Right kidney (tissue), 1 donor: Measurements from ENCODE around the gene GATAD2B.
A peak's percentile ranks its signal among the peaks of the same experiment; 100 is the strongest.
"Not testable (repeated sequence)": the region's sequence is repeated elsewhere in the genome, so short reads cannot be mapped to it uniquely, and the experiment has no call there.

Source experiments
- DNase-seq: peaks from one replicate; pipeline ENCODE4 v3.0.0-alpha.2; 2016

The GATAD2B gene

DNA sequence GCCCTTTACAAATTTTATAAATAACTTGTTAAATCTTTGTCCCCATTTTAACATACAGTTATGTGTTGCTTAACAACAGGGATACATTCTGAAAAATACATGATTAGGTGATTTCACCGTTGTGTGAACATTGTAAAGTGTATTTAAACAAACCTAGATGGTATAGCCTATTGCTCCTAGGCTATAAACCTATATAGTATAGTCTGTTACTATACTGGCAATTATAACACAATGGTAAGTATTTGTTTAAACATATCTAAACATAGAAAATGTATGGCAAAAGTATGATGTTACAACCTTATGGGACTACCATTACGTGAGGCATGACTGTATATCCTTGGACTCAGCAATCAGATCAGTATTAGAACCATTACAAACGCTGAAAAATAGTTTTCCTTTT is 36.6 kb downstream of the GATAD2B start:
- DNase-seq, result no peak

DNA sequence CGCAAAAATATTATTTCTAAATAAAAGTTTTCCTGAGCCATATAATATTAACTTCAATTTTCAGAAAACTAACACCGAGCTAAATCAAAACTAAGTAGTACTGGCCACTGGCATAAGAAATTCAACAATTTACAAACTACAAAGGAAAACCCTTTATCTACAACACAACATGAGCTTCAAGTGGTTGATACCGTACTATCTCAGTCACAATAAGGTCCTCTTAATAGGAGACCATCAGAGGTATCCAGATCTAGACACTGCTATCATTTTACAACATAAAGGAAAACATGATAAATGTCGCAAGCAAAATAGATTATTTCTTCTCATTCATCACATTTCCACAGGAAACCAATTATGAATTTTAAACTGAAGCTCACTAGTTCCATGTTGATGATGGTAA is 39.5 kb downstream of the GATAD2B start:
- DNase-seq, result no peak

DNA sequence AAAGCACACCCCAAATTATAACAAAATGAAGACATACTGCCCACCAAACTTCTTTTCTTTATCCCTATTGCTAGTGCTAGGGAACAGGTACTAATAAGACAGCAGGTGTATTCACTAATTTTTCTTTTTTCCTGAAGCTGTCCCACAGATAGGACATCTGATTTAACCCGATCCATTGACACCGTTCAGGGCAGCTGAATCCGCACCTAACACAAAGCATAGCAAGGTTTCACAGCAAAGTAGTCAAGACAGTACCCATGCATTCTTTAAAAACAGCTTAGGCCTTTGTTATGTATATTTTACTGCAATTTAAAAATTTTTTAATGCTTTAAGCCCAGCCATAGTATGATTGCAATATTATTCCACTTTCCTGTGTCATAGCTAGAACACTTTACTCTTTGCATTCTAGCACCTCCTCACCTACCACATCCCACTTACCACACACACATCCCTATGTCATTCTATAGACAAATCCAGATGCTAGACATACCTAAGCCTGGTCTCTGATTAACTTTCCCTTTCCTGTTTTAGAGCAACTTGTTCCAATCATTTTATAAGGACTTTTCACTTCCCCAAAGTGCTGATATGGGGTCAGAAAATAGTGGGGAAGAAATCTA is 40.4 kb downstream of the GATAD2B start:
- peak; percentile 9 for DNase-seq

DNA sequence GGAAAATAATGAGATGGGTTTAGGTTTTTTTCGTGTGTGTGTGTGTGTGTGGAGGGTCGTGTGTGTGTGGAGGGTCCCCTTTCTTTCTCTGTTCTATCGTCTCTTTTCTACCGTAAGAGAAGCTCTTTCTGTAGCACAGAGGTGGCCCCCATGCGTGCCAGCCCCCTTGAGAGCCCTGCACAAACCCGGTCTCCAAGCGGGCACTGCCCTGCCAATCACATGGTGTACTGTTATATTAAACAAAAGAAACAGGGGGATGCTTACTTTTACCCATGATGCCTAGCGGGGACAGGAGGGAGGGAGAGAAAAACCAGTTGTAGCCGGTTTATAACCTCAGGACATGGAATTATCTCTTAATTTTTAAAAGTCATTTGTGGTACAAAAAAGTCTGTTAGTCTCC is 41.0 kb downstream of the GATAD2B start:
- peak; percentile 73 for DNase-seq

DNA sequence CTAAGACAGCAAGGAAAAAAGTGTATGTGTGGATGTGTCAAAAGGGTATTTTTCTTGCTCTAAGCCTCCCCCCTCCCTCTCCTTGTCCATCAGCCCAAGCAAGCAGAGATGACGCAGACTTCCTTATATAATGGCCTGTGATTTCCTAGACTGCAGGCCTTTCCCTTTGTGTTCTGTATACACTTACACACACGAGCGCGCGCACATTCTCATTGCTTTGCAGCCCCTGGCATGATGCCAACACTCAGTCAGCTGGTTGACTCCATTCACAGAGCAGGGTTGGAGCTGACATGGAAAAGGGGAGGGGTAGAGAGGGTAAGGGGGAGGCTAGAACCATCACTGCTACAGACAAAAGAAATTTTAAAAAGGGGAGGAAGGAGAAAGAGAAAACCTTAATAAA is 41.8 kb downstream of the GATAD2B start:
- DNase-seq, result peak; percentile 73

DNA sequence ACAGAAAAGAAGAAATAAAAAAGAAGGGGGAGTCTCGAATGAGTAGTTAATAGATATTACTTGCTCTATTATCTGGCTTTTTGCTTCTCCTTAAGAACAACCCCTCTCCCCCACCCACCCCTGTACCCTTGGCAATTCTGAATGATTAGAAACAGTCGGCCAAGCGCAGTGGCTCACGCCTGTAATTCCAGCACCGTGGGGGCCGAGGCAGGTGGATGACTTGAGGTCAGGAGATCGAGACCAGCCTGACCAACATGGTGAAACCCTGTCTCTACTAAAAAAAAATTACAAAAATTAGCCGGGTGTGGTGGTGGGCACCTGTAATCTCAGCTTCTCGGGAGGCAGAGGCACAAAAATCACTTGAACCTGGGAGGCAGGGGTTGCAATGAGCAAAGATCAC is 42.7 kb downstream of the GATAD2B start:
- DNase-seq, result no peak

DNA sequence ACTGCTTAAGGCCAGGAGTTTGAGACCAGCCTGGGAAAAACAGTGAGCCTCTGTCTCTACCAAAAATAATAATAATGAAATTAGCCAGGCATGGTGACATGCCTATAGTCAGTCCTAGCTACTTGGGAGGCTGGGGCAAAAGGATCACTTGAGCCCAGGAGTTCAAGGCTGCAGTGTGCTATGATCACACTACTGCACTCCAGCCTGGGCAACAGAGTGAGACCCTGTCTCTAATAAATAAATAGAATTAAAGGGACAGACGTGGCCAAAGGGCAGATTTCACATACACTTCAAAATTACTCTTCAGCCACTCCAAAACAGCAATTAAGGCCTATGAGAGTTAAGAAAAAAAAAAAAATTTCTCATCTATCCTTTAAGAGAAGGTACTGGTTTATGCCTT is 45.7 kb downstream of the GATAD2B start:
- no peak for DNase-seq

DNA sequence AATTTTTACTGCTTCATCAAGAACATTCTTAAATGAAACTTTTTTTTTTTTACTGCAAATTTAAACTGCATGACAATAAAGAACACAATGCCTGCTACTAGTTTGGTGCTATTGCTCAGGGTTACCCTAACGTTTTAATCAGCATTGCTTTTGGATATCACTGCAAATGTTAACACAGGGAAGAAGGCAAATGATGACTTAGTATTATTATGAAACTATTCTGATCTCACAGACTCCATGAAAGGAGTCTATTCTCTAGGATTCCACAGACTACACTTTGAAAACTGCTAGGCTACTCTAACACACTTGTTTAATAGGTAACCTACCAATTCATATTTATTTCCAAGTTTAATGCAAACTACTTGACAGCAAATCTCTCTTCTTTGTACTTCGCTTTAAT is 49.8 kb downstream of the GATAD2B start:
- DNase-seq, result no peak

DNA sequence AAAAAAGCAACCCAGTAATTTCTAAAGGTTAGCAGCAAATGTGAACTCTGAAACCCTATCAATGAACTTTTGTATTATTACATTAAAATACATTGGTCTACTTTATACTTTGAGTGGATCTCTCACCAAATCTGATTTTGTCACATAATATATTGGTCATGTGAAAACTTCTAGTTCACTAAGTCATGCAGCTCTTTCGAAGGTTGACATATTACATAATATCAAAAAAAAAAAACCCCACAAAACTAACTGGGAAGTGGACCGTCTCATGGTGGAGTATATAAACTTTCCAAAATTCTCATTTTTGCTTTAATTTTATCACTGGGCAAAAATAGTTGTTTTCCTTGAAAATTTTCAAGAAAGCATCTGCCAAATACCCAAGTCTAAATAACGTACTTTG is 50.4 kb downstream of the GATAD2B start:
- no peak for DNase-seq

DNA sequence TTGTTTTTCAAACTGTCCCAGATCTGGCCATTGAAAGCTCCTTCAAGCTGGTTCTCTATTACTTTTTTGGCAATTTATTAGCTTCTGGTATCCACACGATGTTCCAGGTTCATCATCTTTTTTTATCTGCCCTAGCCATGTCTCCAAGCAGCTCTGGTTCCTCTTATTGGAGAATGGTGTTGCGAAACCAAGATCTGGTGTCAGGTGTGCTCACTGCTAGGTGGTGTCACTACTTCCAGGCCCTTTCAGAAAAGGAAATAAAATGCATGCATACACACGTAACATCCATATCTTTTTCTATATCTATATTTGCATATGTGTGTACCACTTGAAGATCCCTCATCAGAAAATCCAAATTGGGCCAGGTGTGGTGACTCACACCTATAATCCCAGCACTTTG is 53.3 kb downstream of the GATAD2B start:
- DNase-seq, result no peak

DNA sequence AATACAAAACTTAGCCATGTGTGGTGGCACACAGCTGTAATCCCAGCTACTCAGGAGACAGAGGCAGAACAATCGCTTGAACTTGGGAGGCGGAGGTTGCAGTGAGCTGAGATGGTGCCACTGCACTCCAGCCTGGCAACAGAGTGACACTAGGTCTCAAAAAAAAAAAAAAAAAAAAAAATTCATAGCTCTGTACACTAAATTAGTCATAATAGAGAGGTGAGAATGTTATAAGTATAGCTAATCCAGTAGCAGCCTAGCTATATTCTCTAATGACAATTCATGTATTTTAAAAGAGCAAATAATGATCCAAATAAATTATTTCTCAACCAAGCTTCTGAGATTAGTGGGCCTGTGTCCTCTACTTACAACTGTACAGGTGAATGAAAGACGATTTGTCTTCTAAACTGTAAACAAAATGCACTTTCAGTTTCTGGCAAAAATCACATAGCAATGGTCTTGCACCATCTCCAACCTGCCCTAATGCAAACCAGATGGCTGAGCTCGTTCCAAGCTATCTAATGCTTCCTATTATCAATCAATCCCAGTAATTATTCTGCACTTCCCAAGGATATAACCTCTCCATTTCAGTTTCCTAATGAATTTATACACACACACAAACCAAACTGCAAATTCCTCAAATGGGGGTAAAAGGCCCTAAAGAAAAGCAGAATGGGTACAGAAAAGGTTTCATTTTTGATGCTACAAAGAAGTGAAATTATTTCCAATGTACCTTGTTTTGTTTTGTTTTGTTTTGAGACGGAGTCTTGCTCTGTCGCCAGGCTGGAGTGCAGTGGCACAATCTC is 56.5 kb downstream of the GATAD2B start:
- no peak for DNase-seq

DNA sequence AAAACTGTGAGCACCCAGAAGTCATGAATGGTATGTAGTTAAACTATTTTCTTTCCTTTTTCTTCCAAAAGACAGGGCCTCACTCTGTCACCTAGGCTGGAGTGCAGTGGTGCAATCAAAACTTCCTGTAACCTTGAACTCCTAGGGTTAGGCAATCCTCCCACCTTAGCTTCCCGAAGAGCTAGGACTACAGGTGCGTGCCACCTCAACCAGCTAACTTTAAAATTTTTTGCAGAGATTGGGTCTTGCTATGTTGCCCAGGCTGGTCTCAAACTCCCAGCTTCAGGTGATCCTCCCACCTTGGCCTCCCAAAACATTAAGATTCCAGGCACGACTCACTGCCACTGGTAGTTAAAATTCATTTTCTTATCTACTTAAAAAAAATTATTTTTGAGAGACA is 62.5 kb downstream of the GATAD2B start:
- DNase-seq, result no peak

DNA sequence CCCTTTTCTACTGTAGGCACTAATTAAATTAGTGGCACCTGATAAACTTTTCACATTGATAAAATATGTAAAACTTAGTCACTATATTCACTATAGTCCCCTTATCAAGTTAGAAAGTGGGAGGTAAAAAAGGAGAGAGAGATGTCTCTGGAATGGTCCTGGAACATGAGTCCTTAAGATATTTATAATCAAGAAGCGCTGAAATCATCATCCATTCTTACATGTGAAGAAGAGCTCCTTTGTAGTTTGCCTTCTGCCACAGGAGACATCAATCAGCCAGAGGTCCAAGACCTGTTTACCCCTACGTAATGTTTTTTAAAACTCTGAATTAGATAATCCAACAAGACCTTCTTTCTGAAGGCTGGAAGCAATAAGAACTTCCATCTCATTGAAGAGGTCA is 65.3 kb downstream of the GATAD2B start:
- no peak for DNase-seq

DNA sequence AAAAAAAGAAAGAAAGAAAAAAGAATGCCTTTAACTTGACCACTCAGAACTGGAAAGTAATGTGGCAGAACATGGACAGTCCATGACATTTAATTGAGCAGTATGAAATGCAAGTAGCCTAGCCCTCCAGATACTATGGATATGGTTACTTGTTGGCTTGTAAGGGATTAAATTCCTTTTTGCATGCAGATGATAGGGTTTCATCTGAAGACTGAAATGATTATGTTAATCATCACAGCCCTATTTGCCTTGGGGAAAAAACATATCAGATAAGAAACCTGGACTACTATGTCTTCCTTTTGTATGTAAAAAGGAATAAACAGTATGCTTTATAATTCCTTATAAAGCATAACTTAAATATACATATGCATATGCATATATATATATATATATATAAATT is 66.0 kb downstream of the GATAD2B start:
- DNase-seq, result no peak

DNA sequence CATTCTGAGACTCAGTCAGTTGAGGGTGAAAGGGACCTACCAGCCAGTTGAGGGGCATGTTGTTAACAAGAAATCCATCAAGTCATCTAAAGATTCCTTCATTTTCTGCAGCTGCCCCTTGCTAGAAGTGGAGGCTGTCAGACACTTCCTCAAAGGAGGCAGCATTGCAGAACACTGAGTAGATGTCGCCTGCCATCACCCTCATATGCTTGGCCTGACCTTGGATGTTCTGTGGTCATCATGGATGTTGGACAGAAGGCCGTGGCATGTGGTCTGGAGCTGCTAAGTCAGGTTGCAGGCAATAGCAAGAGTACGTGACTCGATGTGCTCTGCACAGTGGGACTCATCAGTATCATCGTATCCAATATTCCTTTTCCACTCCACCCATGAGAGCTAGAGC is 70.6 kb downstream of the GATAD2B start:
- no peak for DNase-seq

DNA sequence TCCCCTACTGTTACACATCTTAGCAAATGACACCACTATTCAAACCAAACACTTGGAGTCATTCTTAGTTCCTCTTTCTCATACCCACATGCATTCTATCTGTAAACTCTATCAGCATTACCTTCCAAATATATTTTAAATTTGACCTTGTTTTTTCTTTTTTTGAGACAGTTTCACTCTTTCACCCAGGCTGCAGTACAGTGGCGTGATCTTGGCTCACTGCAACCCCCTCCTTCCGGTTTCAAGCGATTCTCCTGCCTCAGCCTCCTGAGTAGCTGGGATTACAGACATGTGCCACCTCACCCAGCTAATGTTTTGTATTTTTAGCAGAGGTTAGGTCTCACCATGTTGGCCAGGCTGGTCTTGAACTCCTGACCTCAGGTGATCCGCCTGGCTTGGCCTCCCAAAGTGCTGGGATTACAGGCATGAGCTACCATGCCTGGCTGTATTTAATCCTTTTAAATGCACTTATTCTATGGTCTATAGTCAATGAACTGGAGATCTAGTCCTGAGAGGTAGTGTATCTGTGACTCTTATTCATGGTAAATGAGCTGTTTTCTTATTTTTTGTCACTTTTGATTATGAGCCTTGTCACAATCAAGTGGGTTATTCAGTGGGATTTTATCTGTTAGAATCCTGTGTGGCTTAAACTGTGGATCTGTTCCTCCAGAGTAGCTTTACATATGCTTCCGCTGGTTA is 73.1 kb downstream of the GATAD2B start:
- DNase-seq, result no peak

DNA sequence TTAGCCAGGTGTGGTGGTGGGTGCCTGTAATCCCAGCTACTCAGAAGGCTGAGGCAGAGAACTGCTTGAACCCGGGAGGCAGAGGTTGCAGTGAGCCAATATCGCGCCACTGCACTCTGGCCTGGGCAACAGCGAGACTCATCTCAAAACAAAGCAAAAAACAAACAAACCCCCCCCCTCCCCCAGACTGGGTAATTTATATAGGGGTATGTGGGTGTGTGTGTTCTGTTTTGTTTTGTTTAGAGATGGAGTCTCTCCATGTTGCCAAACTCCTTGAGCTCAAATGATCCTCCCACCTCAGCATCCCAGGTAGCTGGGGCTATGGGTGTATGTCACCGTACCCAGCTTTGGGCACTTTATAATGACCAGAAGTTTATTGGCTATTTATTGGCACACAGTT is 74.0 kb downstream of the GATAD2B start:
- DNase-seq, result no peak

DNA sequence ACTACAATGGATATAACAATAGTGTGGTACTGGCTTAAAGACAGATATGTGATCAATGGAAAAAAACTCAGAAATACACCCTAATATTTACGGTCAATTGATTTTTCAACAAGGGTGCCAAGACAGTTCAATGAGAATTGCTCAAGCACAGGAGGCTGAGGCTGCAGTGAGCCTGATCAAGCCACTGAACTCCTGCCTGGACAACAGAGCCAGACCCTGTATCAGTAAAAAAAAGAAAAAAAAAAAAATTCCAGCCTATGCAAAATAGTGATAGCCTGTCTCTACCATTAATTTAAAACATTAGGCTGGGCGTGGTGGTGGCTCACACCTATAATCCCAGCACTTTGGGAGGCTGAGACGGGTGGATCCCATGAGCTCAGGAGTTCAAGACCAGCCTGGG is 77.6 kb downstream of the GATAD2B start:
- no peak for DNase-seq

DNA sequence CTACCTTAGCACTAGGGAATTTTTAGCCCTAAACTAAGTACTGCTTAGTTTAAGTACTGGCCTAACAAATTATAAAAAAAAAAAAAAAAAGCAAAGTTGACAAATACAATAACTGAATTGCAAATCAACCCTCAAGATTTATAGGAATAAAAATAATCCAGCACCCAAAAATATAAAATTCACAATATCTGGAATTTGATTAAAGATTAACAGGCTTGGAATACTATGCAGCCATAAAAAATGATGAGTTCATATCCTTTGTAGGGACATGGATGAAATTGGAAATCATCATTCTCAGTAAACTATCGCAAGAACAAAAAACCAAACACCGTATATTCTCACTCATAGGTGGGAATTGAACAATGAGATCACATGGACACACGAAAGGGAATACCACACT is 78.4 kb downstream of the GATAD2B start:
- DNase-seq, result not testable (repeated sequence)

DNA sequence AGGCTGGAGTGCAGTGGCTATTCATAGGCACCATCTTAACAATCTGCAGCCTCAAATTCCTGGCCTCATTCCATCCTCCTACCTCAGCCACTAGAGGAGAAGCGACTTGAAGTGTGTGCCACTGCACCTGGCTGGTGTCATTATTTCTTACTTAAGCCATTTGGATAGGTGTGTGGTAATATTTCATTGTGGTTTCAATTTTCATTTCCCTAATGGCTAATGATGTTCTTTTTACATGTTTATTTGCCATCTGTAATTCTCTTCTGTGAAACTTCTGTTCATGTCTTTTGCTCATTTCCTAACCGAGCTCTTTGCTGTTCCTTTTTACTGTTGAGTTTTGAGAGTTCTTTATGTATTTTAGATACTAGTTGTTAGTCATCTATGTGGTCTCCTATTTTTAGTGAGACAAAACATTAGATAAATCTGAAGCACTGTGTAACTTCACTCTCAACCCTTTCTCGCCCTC is 80.7 kb downstream of the GATAD2B start:
- DNase-seq, result no peak

DNA sequence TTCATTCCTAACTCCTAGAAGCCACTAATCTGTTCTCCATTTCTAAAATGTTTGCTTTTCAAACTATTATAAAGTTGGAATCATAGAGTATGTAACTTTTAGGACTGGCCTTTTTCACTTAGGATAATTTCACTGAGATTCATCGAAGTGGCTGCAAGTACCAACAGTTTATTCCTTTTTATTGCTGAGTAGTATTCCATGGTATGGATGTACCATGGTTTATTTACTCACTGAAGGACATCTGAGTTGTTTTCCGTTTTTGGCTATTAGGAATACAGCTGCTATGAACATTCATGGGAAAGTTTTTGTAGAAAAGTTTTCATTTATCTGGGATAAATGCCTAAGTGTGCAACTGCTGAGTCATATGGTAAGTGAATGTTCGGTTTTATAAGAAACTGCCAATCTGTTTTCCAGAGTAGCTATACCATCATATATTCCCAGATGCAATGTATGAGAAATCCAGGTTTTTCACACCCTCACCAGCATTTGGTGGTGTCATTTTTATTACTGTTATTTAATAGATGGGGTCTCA is 81.2 kb downstream of the GATAD2B start:
- no peak for DNase-seq

DNA sequence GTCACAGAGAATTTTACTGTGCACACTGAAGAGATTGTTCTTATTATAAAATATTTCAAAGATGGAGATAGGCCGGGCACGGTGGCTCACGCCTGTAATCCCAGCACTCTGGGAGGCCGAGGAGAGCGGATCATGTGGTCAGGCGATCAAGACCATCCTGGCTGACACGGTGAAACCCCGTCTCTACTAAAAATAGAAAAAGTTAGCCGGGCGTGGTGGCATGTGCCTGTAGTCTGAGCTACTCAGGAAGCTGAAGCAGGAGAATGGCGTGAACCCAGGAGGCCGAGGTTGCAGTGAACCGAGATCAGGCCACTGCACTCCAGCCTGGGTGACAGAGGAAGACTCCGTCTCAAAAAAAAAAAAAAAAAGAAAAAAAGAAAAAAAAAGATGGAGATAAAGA is 82.0 kb downstream of the GATAD2B start:
- not testable (repeated sequence) for DNase-seq

DNA sequence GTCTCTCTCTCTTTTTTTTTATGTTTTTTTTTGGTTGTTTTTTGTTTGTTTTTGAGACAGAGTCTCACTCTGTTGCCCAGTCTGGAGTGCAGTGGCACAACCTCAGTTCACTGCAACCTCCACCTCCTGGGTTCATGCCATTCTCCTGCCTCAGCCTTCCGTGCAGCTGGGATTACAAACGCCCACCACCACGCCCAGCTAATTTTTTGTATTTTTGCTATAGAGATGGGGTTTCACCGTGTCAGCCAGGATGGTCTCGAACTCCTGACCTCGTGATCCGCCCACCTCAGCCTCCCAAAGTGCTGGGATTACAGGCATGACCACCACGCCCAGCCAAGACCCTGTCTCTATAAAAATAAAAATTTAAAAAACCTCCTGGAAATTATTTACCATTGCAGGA is 88.8 kb downstream of the GATAD2B start:
- not testable (repeated sequence) for DNase-seq
